Stimulated activated naive B cell treated with anti-CD40 and anti-IgM and Interleukin-4, amounts not matched to agents 10 μg/mL and 1 μg/mL and 100 μg/mL, for 72 hours (primary cell): ENCODE results near the gene TMBIM1.

ENCODE experiments used
- ATAC-seq, 2 donors: fragments of 150-1000 bp; cut with Tn5 transposase; replicated peaks; 2 replicates each; pipeline ENCODE4 v1.10.0; 2021; ENCODE audit warnings: moderate library complexity in 1 of 2
- DNase-seq: peaks from one replicate; pipeline ENCODE4 v3.0.0; 2021
- H3K27ac Mint-ChIP-seq: one replicate; pipeline ENCODE4 v1.8.0; 2022; ENCODE audit warnings: mild to moderate bottlenecking, mixed read lengths
- H3K27me3 Mint-ChIP-seq, 2 donors: one replicate each; pipeline ENCODE4 v1.8.0; 2022; ENCODE audit warnings: mixed read lengths in 2 of 2
- H3K36me3 Mint-ChIP-seq, 2 donors: one replicate each; pipeline ENCODE4 v1.8.0; 2022; ENCODE audit warnings: mixed read lengths in 2 of 2, mild to moderate bottlenecking in 1 of 2
- H3K4me1 Mint-ChIP-seq, 2 donors: one replicate each; pipeline ENCODE4 v1.8.0; 2022; ENCODE audit warnings: mixed read lengths in 2 of 2, mild to moderate bottlenecking in 1 of 2
- H3K4me3 Mint-ChIP-seq, 2 donors: one replicate each; pipeline ENCODE4 v1.8.0; 2022; ENCODE audit warnings: mild to moderate bottlenecking in 2 of 2, mixed read lengths in 2 of 2, moderate library complexity in 1 of 2
- H3K9me3 Mint-ChIP-seq, 2 donors: one replicate each; pipeline ENCODE4 v1.8.0; 2022; ENCODE audit warnings: mixed read lengths in 2 of 2, mild to moderate bottlenecking in 1 of 2

The TMBIM1 gene

GRCh38 chr2:218310853-218311540, 18.7 kb upstream of the TMBIM1 start:
- Mint-ChIP-seq H3K9me3 (no peaks in the 10 kb centered on the region), H3K27me3 (no peaks in the 10 kb centered on the region), H3K27ac (no peak overlapping the region), H3K36me3 (no peaks in the 10 kb centered on the region), H3K4me1 (peaks cover 0 to 1% of the 10 kb centered on the region in 2 donors), H3K4me3 (no peak overlapping the region)
- ATAC-seq = no peak
- DNase-seq = no peak

GRCh38 chr2:218307415-218308090, 15.2 kb upstream of the TMBIM1 start:
- no peaks in the 10 kb centered on the region for H3K36me3 Mint-ChIP-seq
- no peaks in the 10 kb centered on the region for H3K27me3 Mint-ChIP-seq

GRCh38 chr2:218306184-218306920, 14.0 kb upstream of the TMBIM1 start:
- Mint-ChIP-seq H3K27ac (no peak overlapping the region), H3K4me3 (no peak overlapping the region), H3K9me3 (no peaks in the 10 kb centered on the region), H3K4me1 (peaks cover 1 to 4% of the 10 kb centered on the region in 2 donors), H3K27me3 (no peaks in the 10 kb centered on the region), H3K36me3 (no peaks in the 10 kb centered on the region)
- DNase-seq (no peak), ATAC-seq (no peak)

More at GRCh38 chr2:218307415-218308090, 15.2 kb upstream of the TMBIM1 start:
- peaks cover 0 to 1% of the 10 kb centered on the region in 2 donors for H3K4me1 Mint-ChIP-seq
- H3K4me3 Mint-ChIP-seq = no peak overlapping the region
- no peak overlapping the region for H3K27ac Mint-ChIP-seq
- no peaks in the 10 kb centered on the region for H3K9me3 Mint-ChIP-seq
- no peak for ATAC-seq
- no peak for DNase-seq

- ATAC-seq = no peak
- no peak for DNase-seq
- Mint-ChIP-seq H3K27ac (no peak overlapping the region), H3K4me1 (peaks cover 4 to 7% of the 10 kb centered on the region in 2 donors), H3K4me3 (no peak overlapping the region), H3K27me3 (no peaks in the 10 kb centered on the region), H3K9me3 (no peaks in the 10 kb centered on the region), H3K36me3 (no peaks in the 10 kb centered on the region)
Measured at GRCh38 chr2:218305383-218305782, 13.1 kb upstream of the TMBIM1 start.

DNA sequence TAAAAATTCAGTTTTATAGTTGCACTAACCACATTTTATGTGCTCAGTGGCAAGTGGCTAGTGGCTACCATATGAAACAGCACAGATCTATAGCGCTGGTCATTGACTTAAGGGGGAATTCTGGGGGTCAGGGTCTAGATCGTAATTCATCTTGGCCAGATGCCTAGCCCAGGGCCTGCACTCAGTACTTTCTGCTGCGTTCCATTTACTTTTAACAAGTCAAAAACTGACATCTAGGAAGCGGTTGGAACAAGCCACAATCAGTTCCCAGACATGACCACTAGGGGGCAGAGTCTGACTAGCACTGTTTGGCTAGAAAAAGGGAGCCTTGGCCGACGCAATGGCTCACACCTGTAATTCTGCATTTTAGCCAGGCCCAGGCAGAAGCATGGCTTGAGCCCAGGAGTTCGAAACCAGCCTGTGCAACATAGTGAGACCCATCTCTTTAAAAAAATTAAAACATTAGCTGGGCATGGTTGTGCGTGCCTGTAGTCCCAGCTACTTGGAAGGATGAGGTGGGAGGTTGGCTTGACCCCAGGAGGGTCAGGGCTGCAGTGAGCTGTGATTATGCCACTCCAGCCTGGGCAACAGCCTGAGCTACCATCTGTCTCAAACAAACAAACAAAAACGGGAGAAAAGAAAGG, 9.0 kb upstream of the TMBIM1 start:
- no peak overlapping the region for H3K4me3 Mint-ChIP-seq
- H3K27me3 Mint-ChIP-seq = no peaks in the 10 kb centered on the region
- peak overlapping the region; percentile 42 for H3K27ac Mint-ChIP-seq
- DNase-seq (peak; percentile 79), ATAC-seq (peak; percentile 97 to 98)
- H3K9me3 Mint-ChIP-seq = no peaks in the 10 kb centered on the region
- peaks cover 2 to 7% of the 10 kb centered on the region in 2 donors for H3K4me1 Mint-ChIP-seq
- H3K36me3 Mint-ChIP-seq = no peaks in the 10 kb centered on the region

DNA sequence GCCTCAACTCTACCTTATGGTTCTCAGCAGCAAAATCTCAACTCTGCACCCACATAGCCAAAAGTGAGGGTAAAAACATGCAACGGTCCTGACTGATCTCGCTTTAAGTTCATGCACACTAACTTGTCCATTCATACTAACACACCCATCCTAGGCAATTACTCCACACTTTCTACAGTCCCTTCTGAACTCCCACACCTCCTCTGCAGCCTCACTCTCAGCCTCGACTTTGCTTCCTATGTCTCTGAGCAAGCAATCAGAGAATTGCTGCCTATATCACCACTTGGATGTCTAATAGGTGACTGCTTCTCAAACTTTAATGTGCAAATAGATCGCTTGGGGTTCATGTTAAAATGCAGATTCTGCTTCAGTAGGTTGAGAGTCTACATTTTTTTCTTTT, 7.8 kb upstream of the TMBIM1 start:
- DNase-seq (no peak), ATAC-seq (no peak)
- no peaks in the 10 kb centered on the region for H3K9me3 Mint-ChIP-seq
- no peaks in the 10 kb centered on the region for H3K27me3 Mint-ChIP-seq
- peaks cover 3 to 10% of the 10 kb centered on the region in 2 donors for H3K4me1 Mint-ChIP-seq
- no peak overlapping the region for H3K27ac Mint-ChIP-seq
- H3K4me3 Mint-ChIP-seq = no peak overlapping the region
- no peaks in the 10 kb centered on the region for H3K36me3 Mint-ChIP-seq

DNA sequence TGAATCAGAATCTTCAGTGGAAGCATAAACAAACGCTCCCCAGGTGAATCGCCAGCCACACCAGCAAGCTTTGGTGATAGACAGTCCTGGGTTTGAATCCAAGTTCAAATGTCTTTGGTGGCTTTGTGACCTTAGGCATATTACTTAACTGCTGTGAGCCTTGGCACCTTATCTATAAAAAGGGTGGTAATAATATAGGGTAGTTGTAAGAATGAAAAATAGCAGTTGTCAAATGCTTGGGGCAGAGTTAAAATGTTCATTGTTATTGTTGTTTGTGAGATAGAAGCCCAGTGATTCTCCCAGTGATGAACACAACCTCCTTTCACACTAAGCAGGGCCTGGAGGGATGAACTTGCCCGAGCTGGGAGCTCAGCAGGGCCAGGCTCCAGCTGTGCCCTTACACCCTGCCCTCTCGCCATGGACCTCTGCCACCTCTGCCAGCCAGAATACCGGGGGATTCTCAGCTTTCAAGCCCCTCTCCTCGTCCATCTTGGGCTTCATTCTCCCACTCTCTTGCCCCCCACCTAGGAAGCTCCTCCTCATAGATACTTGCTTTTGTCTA, 6.1 kb upstream of the TMBIM1 start:
- Mint-ChIP-seq H3K27me3 (no peaks in the 10 kb centered on the region), H3K9me3 (no peaks in the 10 kb centered on the region), H3K27ac (no peak overlapping the region), H3K36me3 (no peaks in the 10 kb centered on the region), H3K4me1 (peaks cover 6 to 28% of the 10 kb centered on the region in 2 donors), H3K4me3 (no peak overlapping the region)
- DNase-seq = no peak
- ATAC-seq = no peak

- Mint-ChIP-seq H3K4me3 (no peak overlapping the region), H3K4me1 (peaks cover 7 to 40% of the 10 kb centered on the region in 2 donors), H3K27ac (no peak overlapping the region), H3K9me3 (no peaks in the 10 kb centered on the region), H3K27me3 (no peaks in the 10 kb centered on the region), H3K36me3 (no peaks in the 10 kb centered on the region)
- DNase-seq = no peak
- no peak for ATAC-seq
Measured at GRCh38 chr2:218296847-218297246, 4.5 kb upstream of the TMBIM1 start.

DNA sequence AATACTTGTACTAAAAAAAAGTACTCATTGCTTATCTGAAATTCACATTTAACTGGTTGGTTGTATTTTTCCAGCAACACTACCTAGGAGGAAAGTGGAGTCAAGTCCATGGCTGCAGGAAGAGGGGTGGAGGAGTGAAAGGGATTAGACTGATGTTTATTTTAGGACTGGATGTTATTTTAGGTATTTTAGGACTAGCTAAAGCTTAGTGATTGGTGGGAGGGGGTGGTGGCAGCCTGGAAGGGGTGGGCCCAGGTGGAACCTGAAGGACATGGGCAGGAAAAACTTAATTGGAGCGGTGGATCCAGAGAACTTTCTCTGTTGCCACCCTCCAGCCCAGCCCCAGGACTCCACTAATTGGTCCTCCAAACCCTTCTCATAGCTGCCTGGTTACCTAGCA, 3.9 kb upstream of the TMBIM1 start:
- no peak for DNase-seq

DNA sequence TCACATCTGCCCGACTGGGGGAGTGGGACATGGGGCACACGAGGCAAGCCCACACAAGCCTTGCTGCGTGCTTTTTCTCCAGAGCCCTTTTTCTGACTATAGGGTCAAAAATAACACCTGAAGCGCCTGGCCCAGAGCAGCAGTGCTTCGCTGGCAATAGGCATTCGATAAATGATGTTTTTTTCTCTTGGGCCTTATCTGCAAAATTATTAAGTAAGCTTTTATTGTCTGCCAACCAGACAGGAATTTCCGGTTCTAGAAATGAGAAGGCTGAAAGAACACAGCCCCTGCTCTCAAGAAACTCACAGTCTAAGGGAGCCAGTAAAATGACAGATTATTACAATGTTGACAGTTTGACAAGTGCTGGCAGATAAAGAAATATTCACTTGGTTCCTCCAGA, 2.7 kb upstream of the TMBIM1 start:
- ATAC-seq = no peak
- no peak for DNase-seq
- Mint-ChIP-seq H3K27ac (peak overlapping the region; percentile 48), H3K27me3 (no peaks in the 10 kb centered on the region), H3K9me3 (no peaks in the 10 kb centered on the region), H3K4me1 (peaks cover 19 to 51% of the 10 kb centered on the region in 2 donors), H3K36me3 (no peaks in the 10 kb centered on the region), H3K4me3 (no peak overlapping the region)

More for the DNA sequence above, 3.9 kb upstream of the TMBIM1 start:
- H3K9me3 Mint-ChIP-seq = no peaks in the 10 kb centered on the region
- H3K4me3 Mint-ChIP-seq = no peak overlapping the region
- H3K27me3 Mint-ChIP-seq = no peaks in the 10 kb centered on the region
- ATAC-seq = no peak
- H3K36me3 Mint-ChIP-seq = no peaks in the 10 kb centered on the region
- H3K27ac Mint-ChIP-seq = no peak overlapping the region
- H3K4me1 Mint-ChIP-seq = peaks cover 12 to 41% of the 10 kb centered on the region in 2 donors

- H3K4me3 Mint-ChIP-seq = no peak overlapping the region
- DNase-seq (no peak), ATAC-seq (no peak)
- no peaks in the 10 kb centered on the region for H3K9me3 Mint-ChIP-seq
- peaks cover 23 to 56% of the 10 kb centered on the region in 2 donors for H3K4me1 Mint-ChIP-seq
- no peak overlapping the region for H3K27ac Mint-ChIP-seq
- no peaks in the 10 kb centered on the region for H3K36me3 Mint-ChIP-seq
- H3K27me3 Mint-ChIP-seq = no peaks in the 10 kb centered on the region
Measured at GRCh38 chr2:218294430-218295022, 2.2 kb upstream of the TMBIM1 start.

- Mint-ChIP-seq H3K4me3 (peak overlapping the region in 1 of 2 donors; percentile 17), H3K36me3 (peaks cover 0 to 3% of the 10 kb centered on the region in 2 donors), H3K27me3 (no peaks in the 10 kb centered on the region), H3K4me1 (peaks cover 26 to 63% of the 10 kb centered on the region in 2 donors), H3K27ac (no peak overlapping the region), H3K9me3 (no peaks in the 10 kb centered on the region)
- DNase-seq (no peak), ATAC-seq (no peak)
Measured at GRCh38 chr2:218293715-218294429, 1.6 kb upstream of the TMBIM1 start.

DNA sequence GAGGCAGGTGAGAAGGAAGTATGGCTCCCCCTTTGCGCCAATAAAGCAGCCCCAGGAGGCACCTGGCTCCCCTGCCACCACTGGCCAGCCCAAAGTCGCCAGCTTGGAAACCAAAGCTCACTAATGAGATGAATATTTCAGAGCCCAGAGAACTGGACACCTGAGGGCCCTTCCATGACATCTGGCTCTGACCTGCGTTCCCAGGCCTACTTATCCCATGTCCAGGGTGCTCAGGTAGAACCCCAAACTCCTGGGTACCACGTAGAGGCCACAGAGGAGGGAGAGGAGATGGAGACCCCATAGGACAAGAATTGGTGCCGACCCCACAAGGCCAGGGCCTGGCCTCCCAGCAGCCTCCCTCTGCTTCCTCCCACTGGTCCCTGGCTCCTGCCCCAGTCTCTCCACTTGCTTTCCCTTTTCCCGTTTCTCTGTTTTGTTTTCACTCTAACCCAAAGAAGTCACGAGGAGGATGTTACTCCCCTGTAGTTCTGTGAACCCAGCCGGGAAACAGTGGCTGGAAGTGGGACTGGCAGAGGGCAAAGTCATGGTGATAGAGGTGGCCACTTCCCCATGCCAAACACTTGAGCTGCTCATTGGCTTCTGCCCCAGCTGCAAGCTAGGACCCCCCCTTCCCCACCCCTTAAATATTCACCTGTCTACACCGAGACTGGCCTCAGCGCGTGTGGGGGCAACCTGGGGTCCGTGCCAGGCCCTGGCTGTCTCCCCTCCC, 820 bp downstream of the TMBIM1 start:
- Mint-ChIP-seq H3K27me3 (no peaks in the 10 kb centered on the region), H3K36me3 (peaks cover 1 to 8% of the 10 kb centered on the region in 2 donors), H3K9me3 (no peaks in the 10 kb centered on the region), H3K27ac (peak overlapping the region; percentile 85), H3K4me3 (peak overlapping the region; percentile 91), H3K4me1 (peaks cover 43 to 84% of the 10 kb centered on the region in 2 donors)
- ATAC-seq = peak; percentile 1
- DNase-seq = no peak
